ENCODE measurements around the gene GZMB.

DNA sequence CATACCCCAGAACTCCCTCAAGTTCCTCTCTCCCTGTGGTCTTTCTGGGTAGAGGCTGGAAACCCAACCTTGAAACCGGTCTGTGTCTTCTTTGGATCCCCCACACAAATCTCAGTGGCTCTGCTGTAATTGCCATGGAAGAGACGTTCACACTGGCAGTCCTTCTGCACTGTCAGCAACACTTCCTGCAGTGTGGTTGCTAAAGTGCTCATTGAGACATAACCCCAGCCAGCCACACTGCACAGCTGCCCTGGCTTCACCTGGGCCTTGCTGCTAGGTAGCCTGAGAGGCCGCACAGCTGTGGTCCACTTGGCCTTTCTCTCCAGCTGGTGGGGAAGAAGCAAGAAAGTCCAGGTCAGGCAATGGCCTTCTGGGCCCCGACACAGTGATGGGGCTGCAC is 26.9 kb downstream of the GZMB start:
- TF ChIP-seq, protein P1, sequence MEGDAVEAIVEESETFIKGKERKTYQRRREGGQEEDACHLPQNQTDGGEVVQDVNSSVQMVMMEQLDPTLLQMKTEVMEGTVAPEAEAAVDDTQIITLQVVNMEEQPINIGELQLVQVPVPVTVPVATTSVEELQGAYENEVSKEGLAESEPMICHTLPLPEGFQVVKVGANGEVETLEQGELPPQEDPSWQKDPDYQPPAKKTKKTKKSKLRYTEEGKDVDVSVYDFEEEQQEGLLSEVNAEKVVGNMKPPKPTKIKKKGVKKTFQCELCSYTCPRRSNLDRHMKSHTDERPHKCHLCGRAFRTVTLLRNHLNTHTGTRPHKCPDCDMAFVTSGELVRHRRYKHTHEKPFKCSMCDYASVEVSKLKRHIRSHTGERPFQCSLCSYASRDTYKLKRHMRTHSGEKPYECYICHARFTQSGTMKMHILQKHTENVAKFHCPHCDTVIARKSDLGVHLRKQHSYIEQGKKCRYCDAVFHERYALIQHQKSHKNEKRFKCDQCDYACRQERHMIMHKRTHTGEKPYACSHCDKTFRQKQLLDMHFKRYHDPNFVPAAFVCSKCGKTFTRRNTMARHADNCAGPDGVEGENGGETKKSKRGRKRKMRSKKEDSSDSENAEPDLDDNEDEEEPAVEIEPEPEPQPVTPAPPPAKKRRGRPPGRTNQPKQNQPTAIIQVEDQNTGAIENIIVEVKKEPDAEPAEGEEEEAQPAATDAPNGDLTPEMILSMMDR (IDR thresholded peaks at IDR 0.05; ENCODE audit: insufficient read depth, low read depth, low read length), result no peak
- no peak for TF ChIP-seq EZH2 (IDR thresholded peaks at IDR 0.05; ENCODE audit: insufficient read depth, low read length)

All from astrocyte (in vitro differentiated cells and primary cell).